ENCODE results near the gene ATG10.

DNA sequence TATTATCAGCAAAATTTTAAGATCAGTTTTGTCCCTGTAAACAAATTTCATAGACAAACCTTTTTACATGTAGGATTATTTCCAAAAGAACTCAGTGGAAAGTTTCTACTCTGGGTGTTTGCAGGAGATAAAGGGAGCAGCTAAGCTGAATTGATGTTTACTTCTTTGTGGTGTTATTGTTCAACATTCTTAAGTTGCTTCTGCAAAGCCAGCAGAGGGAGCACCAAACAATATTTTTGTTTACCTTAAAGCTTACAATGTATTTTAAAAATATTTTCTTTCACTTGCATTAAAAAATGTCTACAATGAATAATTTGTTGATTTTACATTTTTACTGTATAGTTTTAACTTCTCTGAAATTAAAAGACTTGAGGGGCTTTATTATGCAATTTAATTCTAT, 135.4 kb downstream of the ATG10 start:
- TF ChIP-seq, protein P1, sequence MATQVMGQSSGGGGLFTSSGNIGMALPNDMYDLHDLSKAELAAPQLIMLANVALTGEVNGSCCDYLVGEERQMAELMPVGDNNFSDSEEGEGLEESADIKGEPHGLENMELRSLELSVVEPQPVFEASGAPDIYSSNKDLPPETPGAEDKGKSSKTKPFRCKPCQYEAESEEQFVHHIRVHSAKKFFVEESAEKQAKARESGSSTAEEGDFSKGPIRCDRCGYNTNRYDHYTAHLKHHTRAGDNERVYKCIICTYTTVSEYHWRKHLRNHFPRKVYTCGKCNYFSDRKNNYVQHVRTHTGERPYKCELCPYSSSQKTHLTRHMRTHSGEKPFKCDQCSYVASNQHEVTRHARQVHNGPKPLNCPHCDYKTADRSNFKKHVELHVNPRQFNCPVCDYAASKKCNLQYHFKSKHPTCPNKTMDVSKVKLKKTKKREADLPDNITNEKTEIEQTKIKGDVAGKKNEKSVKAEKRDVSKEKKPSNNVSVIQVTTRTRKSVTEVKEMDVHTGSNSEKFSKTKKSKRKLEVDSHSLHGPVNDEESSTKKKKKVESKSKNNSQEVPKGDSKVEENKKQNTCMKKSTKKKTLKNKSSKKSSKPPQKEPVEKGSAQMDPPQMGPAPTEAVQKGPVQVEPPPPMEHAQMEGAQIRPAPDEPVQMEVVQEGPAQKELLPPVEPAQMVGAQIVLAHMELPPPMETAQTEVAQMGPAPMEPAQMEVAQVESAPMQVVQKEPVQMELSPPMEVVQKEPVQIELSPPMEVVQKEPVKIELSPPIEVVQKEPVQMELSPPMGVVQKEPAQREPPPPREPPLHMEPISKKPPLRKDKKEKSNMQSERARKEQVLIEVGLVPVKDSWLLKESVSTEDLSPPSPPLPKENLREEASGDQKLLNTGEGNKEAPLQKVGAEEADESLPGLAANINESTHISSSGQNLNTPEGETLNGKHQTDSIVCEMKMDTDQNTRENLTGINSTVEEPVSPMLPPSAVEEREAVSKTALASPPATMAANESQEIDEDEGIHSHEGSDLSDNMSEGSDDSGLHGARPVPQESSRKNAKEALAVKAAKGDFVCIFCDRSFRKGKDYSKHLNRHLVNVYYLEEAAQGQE (IDR thresholded peaks at IDR 0.05; ENCODE audit: insufficient read depth in 1 of 2, low read depth in 2 of 2, low read length in 2 of 2): no peak
- no peak for TF ChIP-seq TAF1 (IDR thresholded peaks at IDR 0.05; ENCODE audit: borderline replicate concordance, insufficient read depth, low read length)
- TF ChIP-seq POLR2AphosphoS5 (IDR thresholded peaks at IDR 0.05; ENCODE audit: low read depth, low read length): no peak
- TF ChIP-seq SIN3A (IDR thresholded peaks at IDR 0.05; ENCODE audit: borderline replicate concordance, insufficient read depth, low read length): no peak
- no peak for TF ChIP-seq FOXP2 (optimal IDR thresholded peaks at IDR 0.05; ENCODE audit: borderline replicate concordance, extremely low read depth, extremely low read length, insufficient read depth)
